OCI-LY1 (cell line): ENCODE results near the gene TSBP1.

Experiments
- H2AFZ ChIP-seq: fragments of 200-600 bp; sonication (generic), shearing (Covaris generic); 2 replicates; pipeline ENCODE4 v1.6.0; 2014; ENCODE audit warnings: antibody characterized with exemption, mild to moderate bottlenecking, low read length
- H3F3A ChIP-seq: fragments of 200-600 bp; sonication (generic), shearing (Covaris generic); 2 replicates; pipeline ENCODE4 v1.6.0; 2014; ENCODE audit warnings: mild to moderate bottlenecking, antibody characterized with exemption, low read length, moderate library complexity; ENCODE audit not compliant: insufficient read depth
- H3K27ac ChIP-seq: fragments of 200-600 bp; sonication (generic); 2 replicates; pipeline ENCODE4 v1.5.1; 2014; ENCODE audit warnings: low read length, mixed run types, mild to moderate bottlenecking, low read depth; ENCODE audit not compliant: poor library complexity, severe bottlenecking
- H3K27me3 ChIP-seq: fragments of 200-600 bp; sonication (generic); 2 replicates; pipeline ENCODE4 v1.6.0; 2014; ENCODE audit warnings: antibody characterized with exemption, mild to moderate bottlenecking, low read length, moderate library complexity; ENCODE audit not compliant: insufficient read depth
- H3K36me3 ChIP-seq: fragments of 200-600 bp; sonication (generic); 2 replicates; pipeline ENCODE4 v1.6.1; 2014; ENCODE audit warnings: mild to moderate bottlenecking, antibody characterized with exemption, low read length, moderate library complexity, mixed read lengths; ENCODE audit not compliant: insufficient read depth
- H3K4me1 ChIP-seq: fragments of 200-600 bp; sonication (generic); 2 replicates; pipeline ENCODE4 v1.5.1; 2014; ENCODE audit warnings: mild to moderate bottlenecking, low read length, moderate library complexity; ENCODE audit not compliant: insufficient read depth, severe bottlenecking
- H3K4me2 ChIP-seq: fragments of 200-600 bp; sonication (generic), shearing (Covaris generic); 2 replicates; pipeline ENCODE4 v1.6.1; 2014; ENCODE audit warnings: low read length
- H3K4me3 ChIP-seq: fragments of 200-600 bp; sonication (generic); 2 replicates; pipeline ENCODE4 v1.5.1; 2014; ENCODE audit warnings: low read length, low read depth, mild to moderate bottlenecking, mixed read lengths; ENCODE audit not compliant: poor library complexity, severe bottlenecking
- H3K79me2 ChIP-seq: fragments of 200-600 bp; shearing (Covaris generic); 2 replicates; pipeline ENCODE4 v1.6.1; 2016; ENCODE audit warnings: mixed run types, low read length, mixed read lengths; ENCODE audit not compliant: insufficient read depth
- H3K9ac ChIP-seq: fragments of 200-600 bp; sonication (generic), shearing (Covaris generic); 2 replicates; pipeline ENCODE4 v1.6.1; 2014; ENCODE audit warnings: mild to moderate bottlenecking, low read length, mixed read lengths
- H3K9me2 ChIP-seq: fragments of 200-600 bp; sonication (generic), shearing (Covaris generic); 2 replicates; pipeline ENCODE4 v1.6.1; 2014; ENCODE audit warnings: low read depth, mild to moderate bottlenecking, low read length, mixed read lengths
- H3K9me3 ChIP-seq: fragments of 200-600 bp; shearing (Covaris generic); 2 replicates; pipeline ENCODE4 v1.6.1; 2014; ENCODE audit warnings: low read length, mixed read lengths
- H4K20me1 ChIP-seq: fragments of 200-600 bp; sonication (generic), shearing (Covaris generic); 2 replicates; pipeline ENCODE4 v1.6.0; 2016; ENCODE audit warnings: mild to moderate bottlenecking, low read length; ENCODE audit not compliant: insufficient read depth
- CTCF ChIP-seq: fragments of 200-600 bp; sonication (generic), shearing (Covaris generic); IDR thresholded peaks from 2 replicates; pipeline ENCODE4 v1.5.1; 2017; ENCODE audit warnings: mild to moderate bottlenecking, antibody characterized with exemption, low read length, moderate library complexity, mixed read lengths
- EZH2 ChIP-seq: fragments of 200-600 bp; sonication (generic), shearing (Covaris generic); IDR thresholded peaks from 2 replicates; pipeline ENCODE4 v1.8.0; 2017; ENCODE audit warnings: borderline replicate concordance, mixed run types, mild to moderate bottlenecking, antibody characterized with exemption, low read length, moderate library complexity, mixed read lengths

TSBP1 gene

GRCh38 chr6:32379545-32379944 lies 7.8 kb upstream of the TSBP1 start:
- TF ChIP-seq CTCF = no peak
- TF ChIP-seq EZH2 = no peak
- no peaks in the 10 kb centered on the region for H3K9me2 ChIP-seq
- H3K36me3 ChIP-seq = no peaks in the 10 kb centered on the region
- H3K27me3 ChIP-seq = 0 out of 2 replicates have a peak, but pooled peaks cover 4% of the 10 kb centered on the region
- no peaks in the 10 kb centered on the region for H3K4me1 ChIP-seq
- no peak overlapping the region for H2AFZ ChIP-seq
- H3K9ac ChIP-seq = no peak overlapping the region
- no peak overlapping the region for H3K4me3 ChIP-seq
- no peaks in the 10 kb centered on the region for H3K9me3 ChIP-seq
- H4K20me1 ChIP-seq = no peaks in the 10 kb centered on the region
- no peak overlapping the region for H3K4me2 ChIP-seq
- H3K79me2 ChIP-seq = no peaks in the 10 kb centered on the region
- no peaks in the 10 kb centered on the region for H3F3A ChIP-seq
- no peak overlapping the region for H3K27ac ChIP-seq

- no peaks in the 10 kb centered on the region for H3K9me2 ChIP-seq
- TF ChIP-seq CTCF (no peak), EZH2 (no peak)
- H3K4me2 ChIP-seq = no peak overlapping the region
- no peaks in the 10 kb centered on the region for H4K20me1 ChIP-seq
- H3K79me2 ChIP-seq = no peaks in the 10 kb centered on the region
- no peak overlapping the region for H2AFZ ChIP-seq
- H3K36me3 ChIP-seq = no peaks in the 10 kb centered on the region
- no peak overlapping the region for H3K9ac ChIP-seq
- no peaks in the 10 kb centered on the region for H3F3A ChIP-seq
- H3K4me1 ChIP-seq = no peaks in the 10 kb centered on the region
- no peak overlapping the region for H3K4me3 ChIP-seq
- H3K27me3 ChIP-seq = no peaks in the 10 kb centered on the region
- no peak overlapping the region for H3K27ac ChIP-seq
- no peaks in the 10 kb centered on the region for H3K9me3 ChIP-seq
Observed at GRCh38 chr6:32375739-32376529, 4.2 kb upstream of the TSBP1 start.

GRCh38 chr6:32371229-32371628 lies 474 bp downstream of the TSBP1 start:
- H3K4me2 ChIP-seq = no peak overlapping the region
- H3F3A ChIP-seq = no peaks in the 10 kb centered on the region
- no peak overlapping the region for H3K9ac ChIP-seq
- no peaks in the 10 kb centered on the region for H3K9me2 ChIP-seq
- H2AFZ ChIP-seq = no peak overlapping the region
- H3K9me3 ChIP-seq = no peaks in the 10 kb centered on the region
- no peak for TF ChIP-seq EZH2
- no peak for TF ChIP-seq CTCF
- no peaks in the 10 kb centered on the region for H4K20me1 ChIP-seq
- no peaks in the 10 kb centered on the region for H3K36me3 ChIP-seq
- no peak overlapping the region for H3K4me3 ChIP-seq
- no peaks in the 10 kb centered on the region for H3K27me3 ChIP-seq
- no peaks in the 10 kb centered on the region for H3K4me1 ChIP-seq
- H3K79me2 ChIP-seq = no peaks in the 10 kb centered on the region
- no peak overlapping the region for H3K27ac ChIP-seq
